ENCODE measurements around the gene FLACC1. TPM values are rescaled to one million over a fixed set of nuclear protein-coding genes. Genes with fewer than 3 reads are reported as not detected.

FLACC1 gene
- total and polyA plus RNA-seq, 2 experiments from 2014 or later, result 0.10 to 0.27 TPM

DNA sequence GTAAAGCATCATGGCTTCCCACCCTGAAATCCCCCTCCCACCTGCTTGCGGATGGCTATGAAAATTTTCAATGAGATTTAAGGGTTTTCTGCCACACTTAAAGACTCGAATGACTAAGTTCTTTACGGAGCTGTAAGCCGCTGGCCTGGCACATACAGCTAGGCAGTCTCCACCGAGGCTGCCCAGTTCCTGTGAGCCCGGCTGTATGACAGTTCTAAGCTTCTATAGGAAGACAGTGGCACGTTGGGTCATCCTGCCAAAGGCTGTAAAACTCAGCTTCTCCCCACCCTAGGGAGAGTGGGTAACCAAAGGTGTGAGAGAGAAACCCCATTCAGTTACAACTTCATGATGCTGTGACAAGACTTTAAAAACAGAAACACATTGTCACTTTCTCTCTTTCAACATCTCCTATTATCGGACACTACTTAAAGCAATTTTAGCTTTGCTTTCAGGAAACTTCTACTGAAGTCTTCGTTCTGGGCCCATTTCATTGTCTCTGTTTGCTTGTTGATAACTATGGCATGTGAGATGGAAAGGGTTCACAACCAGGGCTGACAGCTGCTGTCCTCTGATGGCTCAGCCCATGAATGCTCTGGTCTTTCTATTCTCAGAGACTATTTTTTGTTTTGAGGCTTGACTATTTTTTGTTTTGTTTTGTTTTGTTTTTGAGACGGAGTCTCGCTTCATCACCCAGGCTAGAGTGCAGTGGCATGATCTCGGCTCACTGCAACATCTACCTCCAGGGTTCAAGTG lies 89.7 kb downstream of the FLACC1 start:
- ATAC-seq (no peak), DNase-seq (ENCODE audit: low spot score) (no peak)
- no peaks in the 10 kb centered on the region for H3K36me3 ChIP-seq (ENCODE audit: insufficient read depth)
- H3K9me3 Mint-ChIP-seq, result no peaks in the 10 kb centered on the region; the same call in 2 of the 3 replicates
- no peak overlapping the region for H2AFZ ChIP-seq
- no peaks in the 10 kb centered on the region for H3K27me3 ChIP-seq (ENCODE audit: insufficient read depth)
- H3K4me2 ChIP-seq, result no peak overlapping the region
- H3K79me2 ChIP-seq (replicated peaks; ENCODE audit: insufficient read depth), result no peaks in the 10 kb centered on the region
- peaks cover 4% of the 10 kb centered on the region for H3K27me3 Mint-ChIP-seq (ENCODE audit: insufficient read depth, low read depth, poor library complexity)
- H3K36me3 Mint-ChIP-seq (ENCODE audit: low read depth), result no peaks in the 10 kb centered on the region
- H3K4me1 Mint-ChIP-seq, result no peaks in the 10 kb centered on the region
- TF ChIP-seq CREB1 (CRISPR knock-in tag; IDR thresholded peaks at IDR 0.05; ENCODE audit: low read depth) (no peak), EZH2 (IDR thresholded peaks at IDR 0.05; ENCODE audit: low read depth, unreplicated experiment) (no peak), ZNF331 (CRISPR knock-in tag; IDR thresholded peaks at IDR 0.05; ENCODE audit: low read depth) (no peak), EZH2phosphoT487 (IDR thresholded peaks at IDR 0.05; ENCODE audit: unreplicated experiment) (no peak), POLR2AphosphoS5 (IDR thresholded peaks at IDR 0.05; ENCODE audit: low read depth) (no peak), ZNF114 (CRISPR knock-in tag; IDR thresholded peaks at IDR 0.05) (no peak), STAT1 (IDR thresholded peaks at IDR 0.05; ENCODE audit: unreplicated experiment) (no peak), NANOG (IDR thresholded peaks at IDR 0.05; ENCODE audit: borderline replicate concordance) (no peak), JUNB (IDR thresholded peaks at IDR 0.05; ENCODE audit: unreplicated experiment) (no peak)
- TF ChIP-seq, protein P1, sequence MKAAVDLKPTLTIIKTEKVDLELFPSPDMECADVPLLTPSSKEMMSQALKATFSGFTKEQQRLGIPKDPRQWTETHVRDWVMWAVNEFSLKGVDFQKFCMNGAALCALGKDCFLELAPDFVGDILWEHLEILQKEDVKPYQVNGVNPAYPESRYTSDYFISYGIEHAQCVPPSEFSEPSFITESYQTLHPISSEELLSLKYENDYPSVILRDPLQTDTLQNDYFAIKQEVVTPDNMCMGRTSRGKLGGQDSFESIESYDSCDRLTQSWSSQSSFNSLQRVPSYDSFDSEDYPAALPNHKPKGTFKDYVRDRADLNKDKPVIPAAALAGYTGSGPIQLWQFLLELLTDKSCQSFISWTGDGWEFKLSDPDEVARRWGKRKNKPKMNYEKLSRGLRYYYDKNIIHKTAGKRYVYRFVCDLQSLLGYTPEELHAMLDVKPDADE (IDR thresholded peaks at IDR 0.05), result no peak
- TF ChIP-seq, protein P2, sequence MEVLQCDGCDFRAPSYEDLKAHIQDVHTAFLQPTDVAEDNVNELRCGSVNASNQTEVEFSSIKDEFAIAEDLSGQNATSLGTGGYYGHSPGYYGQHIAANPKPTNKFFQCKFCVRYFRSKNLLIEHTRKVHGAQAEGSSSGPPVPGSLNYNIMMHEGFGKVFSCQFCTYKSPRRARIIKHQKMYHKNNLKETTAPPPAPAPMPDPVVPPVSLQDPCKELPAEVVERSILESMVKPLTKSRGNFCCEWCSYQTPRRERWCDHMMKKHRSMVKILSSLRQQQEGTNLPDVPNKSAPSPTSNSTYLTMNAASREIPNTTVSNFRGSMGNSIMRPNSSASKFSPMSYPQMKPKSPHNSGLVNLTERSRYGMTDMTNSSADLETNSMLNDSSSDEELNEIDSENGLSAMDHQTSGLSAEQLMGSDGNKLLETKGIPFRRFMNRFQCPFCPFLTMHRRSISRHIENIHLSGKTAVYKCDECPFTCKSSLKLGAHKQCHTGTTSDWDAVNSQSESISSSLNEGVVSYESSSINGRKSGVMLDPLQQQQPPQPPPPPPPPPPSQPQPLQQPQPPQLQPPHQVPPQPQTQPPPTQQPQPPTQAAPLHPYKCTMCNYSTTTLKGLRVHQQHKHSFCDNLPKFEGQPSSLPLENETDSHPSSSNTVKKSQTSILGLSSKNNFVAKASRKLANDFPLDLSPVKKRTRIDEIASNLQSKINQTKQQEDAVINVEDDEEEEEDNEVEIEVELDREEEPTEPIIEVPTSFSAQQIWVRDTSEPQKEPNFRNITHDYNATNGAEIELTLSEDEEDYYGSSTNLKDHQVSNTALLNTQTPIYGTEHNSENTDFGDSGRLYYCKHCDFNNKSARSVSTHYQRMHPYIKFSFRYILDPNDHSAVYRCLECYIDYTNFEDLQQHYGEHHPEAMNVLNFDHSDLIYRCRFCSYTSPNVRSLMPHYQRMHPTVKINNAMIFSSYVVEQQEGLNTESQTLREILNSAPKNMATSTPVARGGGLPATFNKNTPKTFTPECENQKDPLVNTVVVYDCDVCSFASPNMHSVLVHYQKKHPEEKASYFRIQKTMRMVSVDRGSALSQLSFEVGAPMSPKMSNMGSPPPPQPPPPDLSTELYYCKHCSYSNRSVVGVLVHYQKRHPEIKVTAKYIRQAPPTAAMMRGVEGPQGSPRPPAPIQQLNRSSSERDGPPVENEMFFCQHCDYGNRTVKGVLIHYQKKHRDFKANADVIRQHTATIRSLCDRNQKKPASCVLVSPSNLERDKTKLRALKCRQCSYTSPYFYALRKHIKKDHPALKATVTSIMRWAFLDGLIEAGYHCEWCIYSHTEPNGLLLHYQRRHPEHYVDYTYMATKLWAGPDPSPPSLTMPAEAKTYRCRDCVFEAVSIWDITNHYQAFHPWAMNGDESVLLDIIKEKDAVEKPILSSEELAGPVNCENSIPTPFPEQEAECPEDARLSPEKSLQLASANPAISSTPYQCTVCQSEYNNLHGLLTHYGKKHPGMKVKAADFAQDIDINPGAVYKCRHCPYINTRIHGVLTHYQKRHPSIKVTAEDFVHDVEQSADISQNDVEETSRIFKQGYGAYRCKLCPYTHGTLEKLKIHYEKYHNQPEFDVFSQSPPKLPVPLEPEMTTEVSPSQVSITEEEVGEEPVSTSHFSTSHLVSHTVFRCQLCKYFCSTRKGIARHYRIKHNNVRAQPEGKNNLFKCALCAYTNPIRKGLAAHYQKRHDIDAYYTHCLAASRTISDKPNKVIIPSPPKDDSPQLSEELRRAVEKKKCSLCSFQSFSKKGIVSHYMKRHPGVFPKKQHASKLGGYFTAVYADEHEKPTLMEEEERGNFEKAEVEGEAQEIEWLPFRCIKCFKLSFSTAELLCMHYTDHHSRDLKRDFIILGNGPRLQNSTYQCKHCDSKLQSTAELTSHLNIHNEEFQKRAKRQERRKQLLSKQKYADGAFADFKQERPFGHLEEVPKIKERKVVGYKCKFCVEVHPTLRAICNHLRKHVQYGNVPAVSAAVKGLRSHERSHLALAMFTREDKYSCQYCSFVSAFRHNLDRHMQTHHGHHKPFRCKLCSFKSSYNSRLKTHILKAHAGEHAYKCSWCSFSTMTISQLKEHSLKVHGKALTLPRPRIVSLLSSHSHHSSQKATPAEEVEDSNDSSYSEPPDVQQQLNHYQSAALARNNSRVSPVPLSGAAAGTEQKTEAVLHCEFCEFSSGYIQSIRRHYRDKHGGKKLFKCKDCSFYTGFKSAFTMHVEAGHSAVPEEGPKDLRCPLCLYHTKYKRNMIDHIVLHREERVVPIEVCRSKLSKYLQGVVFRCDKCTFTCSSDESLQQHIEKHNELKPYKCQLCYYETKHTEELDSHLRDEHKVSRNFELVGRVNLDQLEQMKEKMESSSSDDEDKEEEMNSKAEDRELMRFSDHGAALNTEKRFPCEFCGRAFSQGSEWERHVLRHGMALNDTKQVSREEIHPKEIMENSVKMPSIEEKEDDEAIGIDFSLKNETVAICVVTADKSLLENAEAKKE (CRISPR knock-in tag; IDR thresholded peaks at IDR 0.05), result no peak
- TF ChIP-seq, protein P3, sequence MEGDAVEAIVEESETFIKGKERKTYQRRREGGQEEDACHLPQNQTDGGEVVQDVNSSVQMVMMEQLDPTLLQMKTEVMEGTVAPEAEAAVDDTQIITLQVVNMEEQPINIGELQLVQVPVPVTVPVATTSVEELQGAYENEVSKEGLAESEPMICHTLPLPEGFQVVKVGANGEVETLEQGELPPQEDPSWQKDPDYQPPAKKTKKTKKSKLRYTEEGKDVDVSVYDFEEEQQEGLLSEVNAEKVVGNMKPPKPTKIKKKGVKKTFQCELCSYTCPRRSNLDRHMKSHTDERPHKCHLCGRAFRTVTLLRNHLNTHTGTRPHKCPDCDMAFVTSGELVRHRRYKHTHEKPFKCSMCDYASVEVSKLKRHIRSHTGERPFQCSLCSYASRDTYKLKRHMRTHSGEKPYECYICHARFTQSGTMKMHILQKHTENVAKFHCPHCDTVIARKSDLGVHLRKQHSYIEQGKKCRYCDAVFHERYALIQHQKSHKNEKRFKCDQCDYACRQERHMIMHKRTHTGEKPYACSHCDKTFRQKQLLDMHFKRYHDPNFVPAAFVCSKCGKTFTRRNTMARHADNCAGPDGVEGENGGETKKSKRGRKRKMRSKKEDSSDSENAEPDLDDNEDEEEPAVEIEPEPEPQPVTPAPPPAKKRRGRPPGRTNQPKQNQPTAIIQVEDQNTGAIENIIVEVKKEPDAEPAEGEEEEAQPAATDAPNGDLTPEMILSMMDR (conservative IDR thresholded peaks at IDR 0.05; ENCODE audit: low read depth in 2 of 2), result no peak
- TF ChIP-seq, protein P4, sequence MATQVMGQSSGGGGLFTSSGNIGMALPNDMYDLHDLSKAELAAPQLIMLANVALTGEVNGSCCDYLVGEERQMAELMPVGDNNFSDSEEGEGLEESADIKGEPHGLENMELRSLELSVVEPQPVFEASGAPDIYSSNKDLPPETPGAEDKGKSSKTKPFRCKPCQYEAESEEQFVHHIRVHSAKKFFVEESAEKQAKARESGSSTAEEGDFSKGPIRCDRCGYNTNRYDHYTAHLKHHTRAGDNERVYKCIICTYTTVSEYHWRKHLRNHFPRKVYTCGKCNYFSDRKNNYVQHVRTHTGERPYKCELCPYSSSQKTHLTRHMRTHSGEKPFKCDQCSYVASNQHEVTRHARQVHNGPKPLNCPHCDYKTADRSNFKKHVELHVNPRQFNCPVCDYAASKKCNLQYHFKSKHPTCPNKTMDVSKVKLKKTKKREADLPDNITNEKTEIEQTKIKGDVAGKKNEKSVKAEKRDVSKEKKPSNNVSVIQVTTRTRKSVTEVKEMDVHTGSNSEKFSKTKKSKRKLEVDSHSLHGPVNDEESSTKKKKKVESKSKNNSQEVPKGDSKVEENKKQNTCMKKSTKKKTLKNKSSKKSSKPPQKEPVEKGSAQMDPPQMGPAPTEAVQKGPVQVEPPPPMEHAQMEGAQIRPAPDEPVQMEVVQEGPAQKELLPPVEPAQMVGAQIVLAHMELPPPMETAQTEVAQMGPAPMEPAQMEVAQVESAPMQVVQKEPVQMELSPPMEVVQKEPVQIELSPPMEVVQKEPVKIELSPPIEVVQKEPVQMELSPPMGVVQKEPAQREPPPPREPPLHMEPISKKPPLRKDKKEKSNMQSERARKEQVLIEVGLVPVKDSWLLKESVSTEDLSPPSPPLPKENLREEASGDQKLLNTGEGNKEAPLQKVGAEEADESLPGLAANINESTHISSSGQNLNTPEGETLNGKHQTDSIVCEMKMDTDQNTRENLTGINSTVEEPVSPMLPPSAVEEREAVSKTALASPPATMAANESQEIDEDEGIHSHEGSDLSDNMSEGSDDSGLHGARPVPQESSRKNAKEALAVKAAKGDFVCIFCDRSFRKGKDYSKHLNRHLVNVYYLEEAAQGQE (IDR thresholded peaks at IDR 0.05; ENCODE audit: unreplicated experiment), result no peak
- H3K4me3 ChIP-seq, result no peak overlapping the region
- no peak overlapping the region for H3K27ac ChIP-seq (ENCODE audit: low read depth)
- H3K4me1 ChIP-seq (ENCODE audit: insufficient read depth), result no peaks in the 10 kb centered on the region
- no peak overlapping the region for H3K4me3 Mint-ChIP-seq
- H3K27ac Mint-ChIP-seq, result no peak overlapping the region
- no peaks in the 10 kb centered on the region for H4K20me1 ChIP-seq (replicated peaks; ENCODE audit: insufficient read depth)
- H3F3A ChIP-seq (replicated peaks; ENCODE audit: low read depth), result no peaks in the 10 kb centered on the region
- no peaks in the 10 kb centered on the region for H3K9me2 ChIP-seq (ENCODE audit: insufficient read depth)
